Right atrium auricular region (tissue), 2 donors: ENCODE data around the gene RBM33. TPM values are rescaled to one million over a fixed set of nuclear protein-coding genes. Genes with fewer than 3 reads are reported as not detected.

Experiments used
- DNase-seq: peaks from one replicate; pipeline ENCODE4 v3.0.0-alpha.2; 2019; ENCODE audit warnings: low spot score
- H3K27ac ChIP-seq, 2 donors: fragments of 200-600 bp; sonication (generic); 1 replicate in 1 of 2; 2 replicates in 1 of 2; pipeline ENCODE4 v1.5.1; 2016 to 2019
- H3K27me3 ChIP-seq, 2 donors: fragments of 200-600 bp; sonication (generic); one replicate each; pipeline versions ENCODE4 v1.5.1 to v1.6.0; 2017 to 2019
- H3K36me3 ChIP-seq: fragments of 200-600 bp; sonication (generic); one replicate; pipeline ENCODE4 v1.5.1; 2016
- H3K4me1 ChIP-seq, 2 donors: fragments of 200-600 bp; sonication (generic); one replicate each; pipeline versions ENCODE4 v1.5.1 to v1.6.0; 2017 to 2019
- H3K4me3 ChIP-seq, 2 donors: fragments of 200-600 bp; sonication (generic); 1 replicate in 1 of 2; 2 replicates in 1 of 2; pipeline ENCODE4 v1.5.1; 2017 to 2019; ENCODE audit warnings: mild to moderate bottlenecking in 1 of 2, moderate library complexity in 1 of 2
- H3K9me3 ChIP-seq, 2 donors: fragments of 200-600 bp; sonication (generic); one replicate each; pipeline ENCODE4 v1.5.1; 2019
- total RNA-seq, 2 donors: library from RNA; depleted of rRNA; stranded (reverse); fragments of >200 nt; gene quantifications; one replicate each; pipeline ENCODE4 v1.1.0, GENCODE V29; 2016
- TF ChIP-seq, protein P1 (sequence below), 2 donors: fragments of 200-600 bp; sonication (generic); IDR thresholded peaks; one replicate each; pipeline ENCODE4 v1.5.1; 2019; ENCODE audit warnings: antibody characterized with exemption in 2 of 2

RBM33 gene
- total RNA-seq, 2 donors from 2014 or later: 15.4 to 21.0 TPM

DNA sequence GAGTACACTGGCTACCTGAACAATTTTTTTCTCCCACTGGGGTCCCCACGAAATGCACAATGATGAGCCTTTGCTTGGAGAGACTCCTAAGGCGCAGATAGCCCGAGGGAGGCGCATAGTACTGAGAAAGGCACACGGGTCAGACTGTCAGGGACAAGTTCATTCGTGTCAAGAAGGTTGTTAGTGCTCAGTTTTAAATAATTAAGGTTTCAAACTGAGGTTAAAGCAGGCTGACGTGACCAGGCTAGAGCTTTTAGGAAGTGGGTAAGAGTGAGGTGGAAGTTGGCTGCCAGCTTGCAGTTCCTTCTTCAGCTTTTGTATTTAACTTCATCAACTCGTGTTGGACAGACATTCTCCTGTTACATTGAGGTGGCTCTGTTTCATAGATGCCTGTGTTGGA, 31.6 kb downstream of the RBM33 start:
- TF ChIP-seq, protein P1, sequence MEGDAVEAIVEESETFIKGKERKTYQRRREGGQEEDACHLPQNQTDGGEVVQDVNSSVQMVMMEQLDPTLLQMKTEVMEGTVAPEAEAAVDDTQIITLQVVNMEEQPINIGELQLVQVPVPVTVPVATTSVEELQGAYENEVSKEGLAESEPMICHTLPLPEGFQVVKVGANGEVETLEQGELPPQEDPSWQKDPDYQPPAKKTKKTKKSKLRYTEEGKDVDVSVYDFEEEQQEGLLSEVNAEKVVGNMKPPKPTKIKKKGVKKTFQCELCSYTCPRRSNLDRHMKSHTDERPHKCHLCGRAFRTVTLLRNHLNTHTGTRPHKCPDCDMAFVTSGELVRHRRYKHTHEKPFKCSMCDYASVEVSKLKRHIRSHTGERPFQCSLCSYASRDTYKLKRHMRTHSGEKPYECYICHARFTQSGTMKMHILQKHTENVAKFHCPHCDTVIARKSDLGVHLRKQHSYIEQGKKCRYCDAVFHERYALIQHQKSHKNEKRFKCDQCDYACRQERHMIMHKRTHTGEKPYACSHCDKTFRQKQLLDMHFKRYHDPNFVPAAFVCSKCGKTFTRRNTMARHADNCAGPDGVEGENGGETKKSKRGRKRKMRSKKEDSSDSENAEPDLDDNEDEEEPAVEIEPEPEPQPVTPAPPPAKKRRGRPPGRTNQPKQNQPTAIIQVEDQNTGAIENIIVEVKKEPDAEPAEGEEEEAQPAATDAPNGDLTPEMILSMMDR (IDR thresholded peaks at IDR 0.05): no peak
- H3K27ac ChIP-seq: no peak overlapping the region
- peaks cover 19% of the 10 kb centered on the region for H3K36me3 ChIP-seq
- no peak overlapping the region for H3K4me3 ChIP-seq
- peaks cover 0 to 23% of the 10 kb centered on the region in 2 donors for H3K4me1 ChIP-seq
- no peak for DNase-seq
- no peaks in the 10 kb centered on the region for H3K27me3 ChIP-seq
- H3K9me3 ChIP-seq: no peaks in the 10 kb centered on the region

DNA sequence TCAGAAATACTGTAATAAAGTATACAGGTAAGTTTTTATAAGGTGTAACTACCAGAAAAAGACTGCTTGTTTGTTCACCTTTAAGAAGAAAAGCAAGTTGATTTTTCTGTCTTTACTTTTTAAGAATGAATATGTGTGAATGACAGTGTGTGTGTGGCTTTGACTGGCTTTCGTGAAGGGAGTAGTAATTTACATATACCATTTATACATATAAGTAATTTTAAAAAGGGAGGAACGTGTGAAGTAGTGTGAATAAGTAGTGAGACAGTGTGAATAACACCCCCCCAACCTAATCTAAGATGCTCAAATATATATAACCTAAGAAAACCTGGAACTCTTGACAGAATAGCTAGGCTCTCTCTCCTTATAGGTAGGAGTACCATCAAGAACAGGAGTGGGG, 33.2 kb downstream of the RBM33 start:
- no peaks in the 10 kb centered on the region for H3K27me3 ChIP-seq
- no peak for DNase-seq
- H3K36me3 ChIP-seq: peaks cover 30% of the 10 kb centered on the region
- peaks cover 0 to 20% of the 10 kb centered on the region in 2 donors for H3K4me1 ChIP-seq
- no peak overlapping the region for H3K27ac ChIP-seq
- no peaks in the 10 kb centered on the region for H3K9me3 ChIP-seq
- TF ChIP-seq, protein P1 (IDR thresholded peaks at IDR 0.05): no peak
- H3K4me3 ChIP-seq: no peak overlapping the region

DNA sequence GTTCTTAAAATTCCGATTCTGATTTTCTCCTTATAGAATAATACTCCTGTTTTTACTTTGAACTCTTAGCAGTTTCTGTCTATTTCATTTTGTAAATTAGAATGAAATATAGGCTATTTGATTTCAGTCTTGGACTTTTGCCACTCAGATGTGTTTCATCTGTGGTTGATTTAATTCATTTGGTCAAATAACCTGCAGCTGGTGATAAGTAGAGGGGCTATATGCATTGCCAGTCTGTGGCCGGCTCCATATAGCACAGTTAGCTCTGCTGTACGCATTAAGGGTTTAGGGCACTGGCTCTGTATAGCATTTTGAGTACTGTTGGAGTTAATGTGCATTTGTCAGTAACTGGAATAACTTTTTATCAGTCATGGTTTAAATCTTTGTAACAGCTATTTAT, 35.7 kb downstream of the RBM33 start:
- H3K4me3 ChIP-seq: no peak overlapping the region
- H3K9me3 ChIP-seq: no peaks in the 10 kb centered on the region
- no peak overlapping the region for H3K27ac ChIP-seq
- H3K27me3 ChIP-seq: no peaks in the 10 kb centered on the region
- DNase-seq: no peak
- peaks cover 0 to 20% of the 10 kb centered on the region in 2 donors for H3K4me1 ChIP-seq
- H3K36me3 ChIP-seq: peaks cover 32% of the 10 kb centered on the region
- TF ChIP-seq, protein P1 (IDR thresholded peaks at IDR 0.05): no peak

DNA sequence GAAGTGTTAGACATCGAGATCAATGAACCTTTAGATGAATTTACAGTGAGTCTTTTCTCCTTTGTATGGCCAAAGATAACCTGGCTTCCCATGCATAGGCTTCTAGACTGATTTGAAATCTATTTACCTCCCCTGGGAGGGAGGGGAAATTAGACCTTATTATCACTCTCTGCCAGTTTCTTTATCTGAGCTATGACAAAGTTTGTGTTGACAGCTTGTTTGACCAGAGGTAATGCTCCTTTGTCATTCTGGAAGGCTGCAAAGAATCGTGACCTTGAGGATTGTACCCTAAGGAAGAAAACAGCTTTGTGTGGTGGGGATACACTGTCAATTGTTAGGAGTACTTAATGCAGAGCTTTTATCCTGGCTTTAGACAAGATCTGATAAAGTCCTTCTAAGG, 36.4 kb downstream of the RBM33 start:
- DNase-seq: no peak
- peaks cover 0 to 19% of the 10 kb centered on the region in 2 donors for H3K4me1 ChIP-seq
- no peaks in the 10 kb centered on the region for H3K27me3 ChIP-seq
- TF ChIP-seq, protein P1 (IDR thresholded peaks at IDR 0.05): no peak
- H3K36me3 ChIP-seq: peaks cover 32% of the 10 kb centered on the region
- H3K9me3 ChIP-seq: no peaks in the 10 kb centered on the region
- no peak overlapping the region for H3K27ac ChIP-seq
- H3K4me3 ChIP-seq: no peak overlapping the region

DNA sequence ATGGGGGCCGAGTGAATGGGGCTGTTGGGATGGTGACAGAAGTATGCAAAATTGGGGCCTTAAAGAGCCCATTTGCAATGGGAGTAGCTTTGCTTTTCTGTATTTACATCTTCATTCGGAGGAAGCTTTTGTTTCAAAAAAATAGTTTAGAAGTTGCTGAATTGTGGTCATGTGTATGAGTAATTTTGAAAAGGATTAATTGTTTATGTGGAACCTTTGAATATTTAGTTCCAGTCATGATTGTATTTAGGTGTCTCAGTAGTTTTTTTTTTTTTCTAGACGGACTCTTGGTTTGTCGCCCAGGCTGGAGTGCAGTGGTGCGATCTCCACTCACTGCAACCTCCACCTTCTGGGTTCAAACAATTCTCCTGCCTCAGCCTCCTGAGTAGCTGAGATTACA, 37.2 kb downstream of the RBM33 start:
- Histone ChIP-seq H3K27ac (no peak overlapping the region), H3K4me3 (no peak overlapping the region), H3K9me3 (no peaks in the 10 kb centered on the region), H3K27me3 (no peaks in the 10 kb centered on the region), H3K4me1 (peaks cover 0 to 11% of the 10 kb centered on the region in 2 donors), H3K36me3 (peaks cover 32% of the 10 kb centered on the region)
- no peak for DNase-seq
- TF ChIP-seq, protein P1 (IDR thresholded peaks at IDR 0.05): no peak

DNA sequence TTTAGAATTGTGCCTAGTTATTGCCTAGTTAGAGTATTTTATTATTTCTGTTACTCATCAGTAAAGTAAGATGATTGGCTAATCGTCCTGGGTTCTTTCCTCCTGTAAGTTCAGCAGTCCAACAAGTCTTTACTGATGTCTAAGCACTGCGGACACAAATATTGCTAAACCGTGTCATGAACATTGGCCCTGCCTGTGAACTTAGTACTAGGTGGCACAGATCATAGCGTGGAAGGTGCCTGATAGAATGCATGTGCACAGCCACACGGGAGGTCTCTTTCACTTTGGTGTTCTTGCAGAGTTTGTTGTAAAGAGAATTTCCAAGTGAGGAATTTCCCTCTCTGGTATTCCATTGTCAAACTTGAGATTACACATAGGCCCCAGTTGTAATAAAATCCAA, 38.0 kb downstream of the RBM33 start:
- TF ChIP-seq, protein P1 (IDR thresholded peaks at IDR 0.05): no peak
- Histone ChIP-seq H3K27ac (no peak overlapping the region), H3K4me1 (peaks cover 0 to 3% of the 10 kb centered on the region in 2 donors), H3K27me3 (no peaks in the 10 kb centered on the region), H3K9me3 (no peaks in the 10 kb centered on the region), H3K36me3 (peaks cover 32% of the 10 kb centered on the region), H3K4me3 (no peak overlapping the region)
- DNase-seq: no peak
